ENCODE results near the gene RPS6KC1. TPM values are rescaled to one million over a fixed set of nuclear protein-coding genes. Genes with fewer than 3 reads are reported as not detected.

RPS6KC1 gene
- total RNA-seq, 3 donors from 2014 or later (not counting 1 experiment from before 2014, with no cell fraction given): 19.6 to 32.7 (median 24.1) TPM

- no peaks in the 10 kb centered on the region for H3K27me3 Mint-ChIP-seq (ENCODE audit: low read depth in 2 of 2)
- intact Hi-C loops (cut with micrococcal nuclease): no loop called here
Observed at GRCh38 chr1:213075725-213076124, 24.7 kb downstream of the RPS6KC1 start.

GRCh38 chr1:213082420-213083111 is 31.5 kb downstream of the RPS6KC1 start:
- no peak overlapping the region for H3K4me3 ChIP-seq (ENCODE audit: low read length)
- no peak for TF ChIP-seq CTCF (IDR thresholded peaks at IDR 0.05)
- DNase-seq: no peak
- H3K9me3 ChIP-seq (ENCODE audit: control insufficient read depth, insufficient read depth, low read length): no peaks in the 10 kb centered on the region
- Mint-ChIP-seq H3K36me3 (no peaks in the 10 kb centered on the region), H3K4me3 (peak overlapping the region; percentile 79), H3K4me1 (peaks cover 29 to 30% of the 10 kb centered on the region in 2 donors), H3K27me3 (ENCODE audit: low read depth in 2 of 2) (no peaks in the 10 kb centered on the region), H3K27ac (peak overlapping the region; percentile 59 to 68), H3K9me3 (no peaks in the 10 kb centered on the region)
- H3K36me3 ChIP-seq (ENCODE audit: control insufficient read depth, insufficient read depth, low read length): peaks cover 8% of the 10 kb centered on the region
- intact Hi-C loops (cut with micrococcal nuclease): no loop called here
- H3K27ac ChIP-seq (ENCODE audit: low read length): no peak overlapping the region
- 57% methylated on average over 2 of the region's 2 CpGs for WGBS (ENCODE audit: insufficient coverage)
- ATAC-seq: peak in 2 of 3 donors; percentile 42 to 61
- no peaks in the 10 kb centered on the region for H3K27me3 ChIP-seq (ENCODE audit: control insufficient read depth, insufficient read depth, low read length)
- H3K4me1 ChIP-seq (ENCODE audit: control insufficient read depth, insufficient read depth, low read length): peaks cover 18% of the 10 kb centered on the region

More at GRCh38 chr1:213075725-213076124, 24.7 kb downstream of the RPS6KC1 start:
- H3K4me1 ChIP-seq (ENCODE audit: control insufficient read depth, insufficient read depth, low read length): peaks cover 4% of the 10 kb centered on the region
- DNase-seq: no peak
- 29% methylated on average over 1 of the region's 2 CpGs for WGBS (ENCODE audit: insufficient coverage)
- Mint-ChIP-seq H3K27ac (peak overlapping the region; percentile 61 to 83), H3K4me3 (peak overlapping the region; percentile 19), H3K36me3 (no peaks in the 10 kb centered on the region), H3K9me3 (no peaks in the 10 kb centered on the region), H3K4me1 (peaks cover 25 to 26% of the 10 kb centered on the region in 2 donors)
- H3K27me3 ChIP-seq (ENCODE audit: control insufficient read depth, insufficient read depth, low read length): no peaks in the 10 kb centered on the region
- H3K4me3 ChIP-seq (ENCODE audit: low read length): no peak overlapping the region
- H3K36me3 ChIP-seq (ENCODE audit: control insufficient read depth, insufficient read depth, low read length): peaks cover 4% of the 10 kb centered on the region
- peak; percentile 92 to 96 (median 94) for ATAC-seq
- peak overlapping the region; percentile 45 for H3K27ac ChIP-seq (ENCODE audit: low read length)
- no peak for TF ChIP-seq CTCF (IDR thresholded peaks at IDR 0.05)
- H3K9me3 ChIP-seq (ENCODE audit: control insufficient read depth, insufficient read depth, low read length): no peaks in the 10 kb centered on the region

- no peak overlapping the region for H3K4me3 ChIP-seq (ENCODE audit: low read length)
- intact Hi-C loops (cut with micrococcal nuclease): no loop called here
- Mint-ChIP-seq H3K27ac (peak overlapping the region; percentile 59 to 68), H3K4me3 (peak overlapping the region; percentile 79), H3K27me3 (ENCODE audit: low read depth in 2 of 2) (no peaks in the 10 kb centered on the region), H3K9me3 (no peaks in the 10 kb centered on the region), H3K4me1 (peaks cover 30 to 34% of the 10 kb centered on the region in 2 donors), H3K36me3 (no peaks in the 10 kb centered on the region)
- no peaks in the 10 kb centered on the region for H3K27me3 ChIP-seq (ENCODE audit: control insufficient read depth, insufficient read depth, low read length)
- ATAC-seq: peak in 2 of 3 donors; percentile 34 to 49
- no peak for DNase-seq
- H3K4me1 ChIP-seq (ENCODE audit: control insufficient read depth, insufficient read depth, low read length): peaks cover 18% of the 10 kb centered on the region
- 61% methylated on average over 3 of the region's 3 CpGs for WGBS (ENCODE audit: insufficient coverage)
- no peak overlapping the region for H3K27ac ChIP-seq (ENCODE audit: low read length)
- no peak for TF ChIP-seq CTCF (IDR thresholded peaks at IDR 0.05)
- peaks cover 10% of the 10 kb centered on the region for H3K36me3 ChIP-seq (ENCODE audit: control insufficient read depth, insufficient read depth, low read length)
- H3K9me3 ChIP-seq (ENCODE audit: control insufficient read depth, insufficient read depth, low read length): no peaks in the 10 kb centered on the region
Observed at GRCh38 chr1:213083112-213083445, 32.0 kb downstream of the RPS6KC1 start.

GRCh38 chr1:213087911-213088310 is 36.9 kb downstream of the RPS6KC1 start:
- Mint-ChIP-seq H3K9me3 (no peaks in the 10 kb centered on the region), H3K27me3 (ENCODE audit: low read depth in 2 of 2) (no peaks in the 10 kb centered on the region), H3K4me1 (peaks cover 28 to 38% of the 10 kb centered on the region in 2 donors), H3K36me3 (no peaks in the 10 kb centered on the region), H3K27ac (no peak overlapping the region), H3K4me3 (no peak overlapping the region)
- TF ChIP-seq CTCF (IDR thresholded peaks at IDR 0.05): no peak
- intact Hi-C loops (cut with micrococcal nuclease): no loop called here
- peaks cover 15% of the 10 kb centered on the region for H3K4me1 ChIP-seq (ENCODE audit: control insufficient read depth, insufficient read depth, low read length)
- DNase-seq (no peak), ATAC-seq (no peak)
- 96% methylated on average over 3 of the region's 3 CpGs for WGBS (ENCODE audit: insufficient coverage)
- no peak overlapping the region for H3K4me3 ChIP-seq (ENCODE audit: low read length)
- H3K27ac ChIP-seq (ENCODE audit: low read length): no peak overlapping the region
- no peaks in the 10 kb centered on the region for H3K9me3 ChIP-seq (ENCODE audit: control insufficient read depth, insufficient read depth, low read length)
- no peaks in the 10 kb centered on the region for H3K27me3 ChIP-seq (ENCODE audit: control insufficient read depth, insufficient read depth, low read length)
- peaks cover 5% of the 10 kb centered on the region for H3K36me3 ChIP-seq (ENCODE audit: control insufficient read depth, insufficient read depth, low read length)

All from natural killer cell (primary cell).